ENCODE results near the gene PDE6A.

The PDE6A gene

DNA sequence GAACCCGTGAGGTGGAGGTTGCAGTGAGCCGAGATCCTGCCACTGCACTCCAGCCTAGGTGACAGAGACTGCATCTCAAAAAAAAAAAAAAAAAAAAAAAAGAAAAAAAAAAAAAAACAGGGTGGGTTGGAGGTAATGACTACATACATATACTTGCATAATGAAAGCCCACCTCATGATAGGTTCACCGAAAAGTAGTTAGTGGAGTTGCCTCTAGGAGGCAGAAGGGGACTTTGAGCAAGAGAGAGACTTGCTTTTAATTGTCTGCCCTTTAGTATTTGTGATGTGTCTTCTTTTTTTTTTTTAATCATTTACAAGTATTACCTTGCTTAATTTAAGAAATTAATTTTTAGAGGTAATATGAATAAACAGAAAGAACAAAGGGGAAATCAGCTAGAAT is 114.6 kb downstream of the PDE6A start:
- Histone ChIP-seq H3K79me2 (ENCODE audit: insufficient read depth, low read length) (no peaks in the 10 kb centered on the region), H3K9me3 (ENCODE audit: insufficient read depth, low read depth, low read length) (no peaks in the 10 kb centered on the region), H3K4me1 (ENCODE audit: insufficient read depth, low read length, poor library complexity, severe bottlenecking) (no peaks in the 10 kb centered on the region), H3K9ac (ENCODE audit: low read depth, low read length, poor library complexity, severe bottlenecking) (no peak overlapping the region), H3K9me2 (replicated peaks; ENCODE audit: low read depth, low read length) (no peaks in the 10 kb centered on the region), H3K27me3 (ENCODE audit: insufficient read depth, low read length, poor library complexity, severe bottlenecking) (no peaks in the 10 kb centered on the region), H3K36me3 (ENCODE audit: insufficient read depth, low read length) (peaks cover 14% of the 10 kb centered on the region; the same call in 1 of the 2 replicates), H2AFZ (ENCODE audit: low read length) (no peak overlapping the region), H3K4me2 (ENCODE audit: low read depth, low read length, poor library complexity, severe bottlenecking) (no peak overlapping the region), H3K4me3 (ENCODE audit: low read length, poor library complexity, severe bottlenecking) (no peak overlapping the region), H4K20me1 (ENCODE audit: insufficient read depth, low read length, poor library complexity, severe bottlenecking) (no peaks in the 10 kb centered on the region), H3F3A (ENCODE audit: low read depth) (no peaks in the 10 kb centered on the region)
- TF ChIP-seq EZH2phosphoT487 (IDR thresholded peaks at IDR 0.05; ENCODE audit: borderline replicate concordance), result no peak
- TF ChIP-seq, protein P1, sequence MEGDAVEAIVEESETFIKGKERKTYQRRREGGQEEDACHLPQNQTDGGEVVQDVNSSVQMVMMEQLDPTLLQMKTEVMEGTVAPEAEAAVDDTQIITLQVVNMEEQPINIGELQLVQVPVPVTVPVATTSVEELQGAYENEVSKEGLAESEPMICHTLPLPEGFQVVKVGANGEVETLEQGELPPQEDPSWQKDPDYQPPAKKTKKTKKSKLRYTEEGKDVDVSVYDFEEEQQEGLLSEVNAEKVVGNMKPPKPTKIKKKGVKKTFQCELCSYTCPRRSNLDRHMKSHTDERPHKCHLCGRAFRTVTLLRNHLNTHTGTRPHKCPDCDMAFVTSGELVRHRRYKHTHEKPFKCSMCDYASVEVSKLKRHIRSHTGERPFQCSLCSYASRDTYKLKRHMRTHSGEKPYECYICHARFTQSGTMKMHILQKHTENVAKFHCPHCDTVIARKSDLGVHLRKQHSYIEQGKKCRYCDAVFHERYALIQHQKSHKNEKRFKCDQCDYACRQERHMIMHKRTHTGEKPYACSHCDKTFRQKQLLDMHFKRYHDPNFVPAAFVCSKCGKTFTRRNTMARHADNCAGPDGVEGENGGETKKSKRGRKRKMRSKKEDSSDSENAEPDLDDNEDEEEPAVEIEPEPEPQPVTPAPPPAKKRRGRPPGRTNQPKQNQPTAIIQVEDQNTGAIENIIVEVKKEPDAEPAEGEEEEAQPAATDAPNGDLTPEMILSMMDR (conservative IDR thresholded peaks at IDR 0.05; ENCODE audit: low read length), result peak; percentile 45

DNA sequence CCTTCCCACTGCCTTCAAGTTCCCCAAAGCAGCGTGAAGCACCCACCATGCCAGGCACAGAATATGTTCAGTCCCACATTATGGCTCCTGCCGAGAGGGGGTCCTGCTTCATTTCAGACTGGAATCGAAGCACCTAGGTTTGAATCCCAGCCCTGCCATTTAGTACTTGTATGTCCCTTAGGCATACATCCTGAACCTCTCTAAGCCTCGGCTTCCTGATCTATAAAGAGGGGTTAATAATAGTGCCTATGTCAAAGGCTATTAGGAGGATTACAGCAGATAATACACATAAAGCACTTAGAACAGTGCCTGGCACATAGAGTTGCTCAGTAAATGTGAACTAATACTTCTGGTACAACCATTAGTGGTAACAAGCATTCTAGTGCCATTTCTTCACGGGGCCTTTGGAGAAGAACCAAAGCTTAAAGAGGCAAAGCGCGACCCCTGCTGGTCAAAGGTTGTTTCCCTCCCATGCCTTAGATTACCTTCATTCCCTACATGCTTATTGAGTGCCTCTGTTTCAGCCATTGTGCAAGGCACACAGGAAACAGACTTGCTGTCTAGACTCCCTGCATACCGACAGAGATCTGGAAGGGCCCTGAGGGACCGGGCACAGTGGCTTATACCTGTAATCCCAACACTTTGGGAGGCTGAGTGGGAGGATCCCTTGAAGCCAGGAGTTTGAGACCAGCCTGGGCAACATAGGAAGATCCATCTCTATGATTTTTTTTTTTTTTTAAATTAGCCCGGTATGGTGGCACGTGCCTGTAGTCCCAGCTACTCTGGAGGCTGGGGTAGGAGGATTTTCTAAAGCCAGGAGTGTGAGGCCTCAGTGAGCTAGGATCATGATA is 116.2 kb downstream of the PDE6A start:
- H2AFZ ChIP-seq (ENCODE audit: low read length), result no peak overlapping the region
- TF ChIP-seq EZH2phosphoT487 (IDR thresholded peaks at IDR 0.05; ENCODE audit: borderline replicate concordance), result no peak
- TF ChIP-seq, protein P1 (conservative IDR thresholded peaks at IDR 0.05; ENCODE audit: low read length), result peak; percentile 89
- H3K36me3 ChIP-seq (ENCODE audit: insufficient read depth, low read length), result peaks cover 14% of the 10 kb centered on the region; the same call in 1 of the 2 replicates
- H4K20me1 ChIP-seq (ENCODE audit: insufficient read depth, low read length, poor library complexity, severe bottlenecking), result no peaks in the 10 kb centered on the region
- no peaks in the 10 kb centered on the region for H3K79me2 ChIP-seq (ENCODE audit: insufficient read depth, low read length)
- H3K4me1 ChIP-seq (ENCODE audit: insufficient read depth, low read length, poor library complexity, severe bottlenecking), result no peaks in the 10 kb centered on the region
- no peaks in the 10 kb centered on the region for H3F3A ChIP-seq (ENCODE audit: low read depth)
- H3K4me3 ChIP-seq (ENCODE audit: low read length, poor library complexity, severe bottlenecking), result no peak overlapping the region
- no peaks in the 10 kb centered on the region for H3K9me3 ChIP-seq (ENCODE audit: insufficient read depth, low read depth, low read length)
- no peak overlapping the region for H3K9ac ChIP-seq (ENCODE audit: low read depth, low read length, poor library complexity, severe bottlenecking)
- no peaks in the 10 kb centered on the region for H3K27me3 ChIP-seq (ENCODE audit: insufficient read depth, low read length, poor library complexity, severe bottlenecking)
- no peak overlapping the region for H3K4me2 ChIP-seq (ENCODE audit: low read depth, low read length, poor library complexity, severe bottlenecking)
- no peaks in the 10 kb centered on the region for H3K9me2 ChIP-seq (replicated peaks; ENCODE audit: low read depth, low read length)

DNA sequence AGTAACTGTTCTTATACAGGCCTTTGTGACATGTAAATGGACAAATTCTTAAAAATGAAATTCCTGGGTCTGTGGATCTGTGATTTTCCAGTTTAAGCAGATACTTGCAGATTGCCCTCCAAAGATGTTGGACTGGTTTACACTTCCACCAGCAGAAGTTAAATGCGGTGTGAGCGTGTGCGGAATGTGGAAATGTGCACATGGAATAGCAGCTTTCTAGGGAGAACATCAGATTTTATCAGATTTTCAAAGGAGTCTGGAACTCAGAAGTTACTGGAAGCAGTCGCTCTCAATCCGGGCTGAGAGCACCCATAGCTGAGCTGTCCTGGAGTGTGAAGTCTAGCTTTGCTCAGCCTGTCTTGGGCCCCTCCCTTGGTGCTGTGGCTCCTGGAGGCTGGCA is 117.0 kb downstream of the PDE6A start:
- Histone ChIP-seq H3K4me1 (ENCODE audit: insufficient read depth, low read length, poor library complexity, severe bottlenecking) (no peaks in the 10 kb centered on the region), H3K4me3 (ENCODE audit: low read length, poor library complexity, severe bottlenecking) (no peak overlapping the region), H3K9me2 (replicated peaks; ENCODE audit: low read depth, low read length) (no peaks in the 10 kb centered on the region), H3K9ac (ENCODE audit: low read depth, low read length, poor library complexity, severe bottlenecking) (no peak overlapping the region), H3F3A (ENCODE audit: low read depth) (no peaks in the 10 kb centered on the region), H4K20me1 (ENCODE audit: insufficient read depth, low read length, poor library complexity, severe bottlenecking) (no peaks in the 10 kb centered on the region), H2AFZ (ENCODE audit: low read length) (no peak overlapping the region), H3K79me2 (ENCODE audit: insufficient read depth, low read length) (no peaks in the 10 kb centered on the region), H3K4me2 (ENCODE audit: low read depth, low read length, poor library complexity, severe bottlenecking) (no peak overlapping the region), H3K27me3 (ENCODE audit: insufficient read depth, low read length, poor library complexity, severe bottlenecking) (no peaks in the 10 kb centered on the region), H3K36me3 (ENCODE audit: insufficient read depth, low read length) (peaks cover 14% of the 10 kb centered on the region; the same call in 1 of the 2 replicates), H3K9me3 (ENCODE audit: insufficient read depth, low read depth, low read length) (no peaks in the 10 kb centered on the region)
- TF ChIP-seq EZH2phosphoT487 (IDR thresholded peaks at IDR 0.05; ENCODE audit: borderline replicate concordance), result no peak
- TF ChIP-seq, protein P1 (conservative IDR thresholded peaks at IDR 0.05; ENCODE audit: low read length), result no peak

All from Loucy (cell line).